Common myeloid progenitor, CD34-positive (primary cell): Measurements from ENCODE around the gene TMEM87B. TPM values are rescaled to one million over a fixed set of nuclear protein-coding genes. Genes with fewer than 3 reads are reported as not detected.

Experiments
- CTCF ChIA-PET: fragments of 350-600 bp; sonication (Branson Sonifier 250); formaldehyde crosslinking; loops from one replicate; lab custom pipeline; 2021; ENCODE audit warnings: antibody characterized with exemption; lab: Charles Lee
- POLR2A ChIA-PET: fragments of 350-600 bp; sonication (Branson Sonifier 250); formaldehyde crosslinking; loops from one replicate; lab custom pipeline; 2021; ENCODE audit warnings: antibody characterized with exemption; lab: Charles Lee
- DNase-seq, 3 donors: peaks; one replicate each; pipeline versions ENCODE4 v3.0.0 to v3.0.0-alpha.2; 2013
- H3K27ac ChIP-seq, 2 experiments: 1 replicate in 1 of 2; 2 replicates in 1 of 2; pipeline ENCODE4 v1.7.0; 2013; ENCODE audit warnings: inconsistent platforms in 2 of 2, low read length in 2 of 2, mild to moderate bottlenecking in 2 of 2, low read depth in 1 of 2, moderate library complexity in 1 of 2; ENCODE audit not compliant: severe bottlenecking in 2 of 2, insufficient read depth in 1 of 2, poor library complexity in 1 of 2
- H3K27me3 ChIP-seq, 5 experiments: replicated peaks in 2 of 5; 1 replicate in 3 of 5; 2 replicates in 2 of 5; pipeline versions ENCODE4 v1.6.1 to v1.7.0; 2013; ENCODE audit warnings: low read length in 4 of 5, mild to moderate bottlenecking in 2 of 5, moderate library complexity in 2 of 5, inconsistent platforms in 1 of 5; ENCODE audit not compliant: insufficient read depth in 5 of 5, control insufficient read depth in 4 of 5
- H3K36me3 ChIP-seq, 4 experiments: 1 replicate in 2 of 4; 2 replicates in 2 of 4; pipeline versions ENCODE4 v1.6.1 to v1.7.0; 2013; ENCODE audit warnings: low read length in 3 of 4, control low read depth in 1 of 4, mild to moderate bottlenecking in 1 of 4; ENCODE audit not compliant: control insufficient read depth in 4 of 4, insufficient read depth in 4 of 4
- H3K4me1 ChIP-seq, 4 experiments: 1 replicate in 3 of 4; 2 replicates in 1 of 4; pipeline versions ENCODE4 v1.6.1 to v1.7.1; 2013; ENCODE audit warnings: low read length in 3 of 4, mild to moderate bottlenecking in 3 of 4, control low read depth in 1 of 4, inconsistent platforms in 1 of 4, moderate library complexity in 1 of 4; ENCODE audit not compliant: control insufficient read depth in 4 of 4, insufficient read depth in 4 of 4; ENCODE audit errors: control extremely low read depth in 1 of 4
- H3K4me3 ChIP-seq, 7 experiments: 1 replicate in 4 of 7; 2 replicates in 3 of 7; pipeline versions ENCODE4 v1.5.1 to v1.7.0; 2013; ENCODE audit warnings: mild to moderate bottlenecking in 7 of 7, low read length in 6 of 7, moderate library complexity in 6 of 7, inconsistent platforms in 2 of 7, low read depth in 2 of 7, control low read depth in 1 of 7; ENCODE audit not compliant: insufficient read depth in 4 of 7, control insufficient read depth in 1 of 7; ENCODE audit errors: extremely low read depth in 1 of 7
- H3K9me3 ChIP-seq, 5 experiments: 1 replicate in 4 of 5; 2 replicates in 1 of 5; pipeline versions ENCODE4 v1.6.1 to v1.7.1; 2013; ENCODE audit warnings: low read length in 4 of 5, mild to moderate bottlenecking in 2 of 5, inconsistent platforms in 1 of 5, low read depth in 1 of 5, moderate library complexity in 1 of 5; ENCODE audit not compliant: control insufficient read depth in 4 of 5, insufficient read depth in 2 of 5; ENCODE audit errors: control extremely low read depth in 1 of 5
- WGBS: methylation state at CpG from one replicate; pipeline ENCODE4 v1.1.5; 2013; ENCODE audit not compliant: insufficient coverage; 5-methylcytosine and 5-hydroxymethylcytosine counted together
- polyA plus RNA-seq: library from polyadenylated mRNA; unstranded; fragments of 120-200 nt; gene quantifications from one replicate; pipeline ENCODE4 v1.2.1, GENCODE V29; 2013

The TMEM87B gene, protein sequence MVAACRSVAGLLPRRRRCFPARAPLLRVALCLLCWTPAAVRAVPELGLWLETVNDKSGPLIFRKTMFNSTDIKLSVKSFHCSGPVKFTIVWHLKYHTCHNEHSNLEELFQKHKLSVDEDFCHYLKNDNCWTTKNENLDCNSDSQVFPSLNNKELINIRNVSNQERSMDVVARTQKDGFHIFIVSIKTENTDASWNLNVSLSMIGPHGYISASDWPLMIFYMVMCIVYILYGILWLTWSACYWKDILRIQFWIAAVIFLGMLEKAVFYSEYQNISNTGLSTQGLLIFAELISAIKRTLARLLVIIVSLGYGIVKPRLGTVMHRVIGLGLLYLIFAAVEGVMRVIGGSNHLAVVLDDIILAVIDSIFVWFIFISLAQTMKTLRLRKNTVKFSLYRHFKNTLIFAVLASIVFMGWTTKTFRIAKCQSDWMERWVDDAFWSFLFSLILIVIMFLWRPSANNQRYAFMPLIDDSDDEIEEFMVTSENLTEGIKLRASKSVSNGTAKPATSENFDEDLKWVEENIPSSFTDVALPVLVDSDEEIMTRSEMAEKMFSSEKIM
- polyA plus RNA-seq, result 23.6 TPM

DNA sequence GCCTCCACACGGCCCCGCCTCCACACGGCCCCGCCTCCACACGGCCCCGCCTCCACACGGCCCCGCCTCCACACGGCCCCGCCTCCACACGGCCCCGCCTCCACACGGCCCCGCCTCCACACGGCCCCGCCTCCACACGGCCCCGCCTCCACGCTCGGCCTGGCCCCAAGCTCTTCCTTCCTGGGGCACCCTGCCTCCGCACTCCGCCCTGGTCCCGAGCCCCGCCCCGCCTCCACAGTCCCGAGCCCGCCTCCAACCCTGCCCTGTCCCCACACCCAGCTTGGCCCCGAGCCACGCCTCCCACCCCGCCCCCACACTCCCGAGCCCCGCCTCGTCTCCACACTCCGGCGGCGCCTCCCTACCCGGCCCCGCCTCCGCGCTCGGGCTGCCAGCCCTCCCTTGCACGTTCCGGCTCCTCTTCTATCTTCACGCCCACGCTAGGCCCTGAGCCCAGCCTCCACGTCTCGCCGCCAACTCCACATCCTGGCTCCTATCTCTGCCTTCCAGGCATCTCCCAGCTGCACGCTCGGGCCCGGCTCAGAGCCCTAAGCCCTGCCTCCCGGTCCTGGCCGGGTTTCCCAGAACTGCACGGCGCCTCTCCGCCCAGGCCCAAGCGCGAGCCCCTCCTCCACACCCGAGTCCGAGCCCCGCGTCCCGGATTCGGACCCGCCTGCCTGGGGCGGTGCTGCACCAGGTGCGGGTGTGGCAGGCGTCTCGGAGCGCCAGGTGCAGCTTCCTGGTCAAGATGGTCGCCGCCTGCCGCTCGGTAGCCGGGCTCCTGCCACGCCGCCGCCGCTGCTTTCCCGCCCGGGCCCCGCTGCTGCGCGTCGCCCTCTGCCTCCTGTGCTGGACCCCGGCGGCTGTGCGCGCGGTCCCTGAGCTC lies at the start of gene TMEM87B:
Gene TMEM87B, plus strand, starts transcription at position 423 of the 883 bp plus-strand sequence. Its CDS starts 323 bp downstream, at position 746.
- Histone ChIP-seq H3K9me3 (no peaks in the 10 kb centered on the region), H3K4me3 (peak within 1 kb of the TSS; percentile 79 to 99 (median 90)), H3K36me3 (peaks cover 0 to 10% (median 1%) of the 10 kb centered on the region in 4 experiments), H3K27me3 (no peaks in the 10 kb centered on the region), H3K4me1 (peaks cover 5 to 37% (median 26%) of the 10 kb centered on the region in 4 experiments), H3K27ac (peak within 1 kb of the TSS; percentile 69 to 87)
- CTCF ChIA-PET, result no interaction called here
- under 1% methylated on average over 72 of the region's 90 CpGs for WGBS
- POLR2A ChIA-PET, result interaction anchor here (0.9 to 1.7 kb wide), 2 partner anchors 12 to 157 kb away, joined by 4 to 6 read pairs; partner anchors contain the start of gene MERTK
- peak; percentile 95 to 98 (median 97) for DNase-seq

DNA sequence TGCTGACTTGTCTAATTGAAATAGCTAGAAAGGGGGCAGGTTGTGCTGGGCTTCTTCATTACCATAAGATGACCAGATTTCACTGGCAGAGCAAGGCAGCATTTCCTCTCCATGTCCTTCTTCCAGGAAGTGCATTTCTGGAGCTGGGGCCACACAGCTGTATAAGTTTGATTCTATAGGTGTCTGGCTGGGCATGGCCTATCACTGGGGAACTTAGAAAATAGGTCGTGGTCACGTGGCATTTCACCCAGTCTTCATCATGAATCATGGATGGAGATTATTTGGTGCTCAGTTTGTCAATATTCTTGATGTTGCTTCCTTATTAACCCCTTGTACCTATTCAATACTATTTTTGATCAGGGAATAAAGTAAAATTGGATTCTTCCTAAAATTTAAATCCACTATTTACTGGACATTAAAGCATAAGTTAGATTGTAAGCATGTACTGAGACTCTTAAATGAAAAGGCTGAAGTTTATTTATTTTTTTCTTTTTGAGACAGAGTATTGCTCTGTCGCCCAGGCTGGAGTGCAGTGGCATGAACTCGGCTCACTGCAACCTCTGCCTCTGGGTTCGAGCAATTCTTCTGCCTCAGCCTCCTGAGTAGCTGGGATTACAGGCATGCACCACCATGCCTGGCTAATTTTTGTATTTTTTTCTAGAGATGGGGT lies 49.5 kb upstream of the TMEM87B start:
- H3K9me3 ChIP-seq, result no peaks in the 10 kb centered on the region
- peaks cover 18 to 47% (median 31%) of the 10 kb centered on the region in 4 experiments for H3K4me1 ChIP-seq
- DNase-seq, result peak in 1 of 3 donors; percentile 5
- no peak overlapping the region for H3K27ac ChIP-seq
- 100% methylated on average over 1 of the region's 5 CpGs for WGBS
- ChIA-PET POLR2A (no interaction called here), CTCF (no interaction called here)
- H3K4me3 ChIP-seq, result no peak overlapping the region
- peaks cover 2 to 25% (median 17%) of the 10 kb centered on the region in 4 experiments for H3K36me3 ChIP-seq
- no peaks in the 10 kb centered on the region for H3K27me3 ChIP-seq

DNA sequence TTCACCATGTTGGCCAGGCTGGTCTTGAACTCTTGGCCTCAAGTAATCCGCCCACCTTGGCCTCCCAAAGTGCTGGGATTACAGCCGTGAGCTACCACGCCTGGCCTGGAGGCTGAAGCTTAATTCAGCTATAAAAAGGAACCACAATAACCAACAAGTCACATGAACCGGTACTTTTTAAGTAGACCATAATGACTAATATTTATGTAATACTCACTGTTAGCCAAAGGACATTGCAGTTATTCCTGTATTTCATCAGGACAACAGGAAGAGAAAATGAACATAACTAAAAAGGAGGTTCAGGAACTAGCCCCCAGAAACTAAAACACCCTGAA lies 49.0 kb upstream of the TMEM87B start:
- Histone ChIP-seq H3K4me3 (no peak overlapping the region), H3K9me3 (no peaks in the 10 kb centered on the region), H3K27ac (no peak overlapping the region), H3K4me1 (peaks cover 13 to 42% (median 26%) of the 10 kb centered on the region in 4 experiments), H3K27me3 (no peaks in the 10 kb centered on the region), H3K36me3 (peaks cover 2 to 30% (median 21%) of the 10 kb centered on the region in 4 experiments)
- WGBS, result no CpG with 5 or more reads among the region's 4 CpGs
- POLR2A ChIA-PET, result no interaction called here
- CTCF ChIA-PET, result no interaction called here
- DNase-seq, result peak in 2 of 3 donors; percentile 39 to 40

DNA sequence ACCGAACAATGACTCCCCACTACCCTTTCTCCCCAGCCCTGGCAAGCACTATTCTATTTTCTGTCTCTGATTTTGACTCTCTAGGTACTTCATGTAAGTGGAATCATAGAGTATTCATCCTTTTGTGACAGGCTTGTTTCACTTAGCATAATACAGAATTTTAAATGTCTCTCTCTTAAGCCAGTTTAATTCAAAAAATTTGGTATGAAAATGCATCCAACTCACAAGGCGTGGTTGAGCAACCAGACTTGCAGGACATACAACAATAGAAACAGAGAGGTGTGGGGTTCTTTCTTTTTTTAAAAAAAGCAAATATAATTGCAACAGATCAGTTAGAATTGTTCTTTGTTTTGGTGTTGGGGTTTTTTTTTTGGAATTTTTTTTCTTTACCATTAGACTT lies 47.6 kb upstream of the TMEM87B start:
- Histone ChIP-seq H3K27me3 (no peaks in the 10 kb centered on the region), H3K9me3 (no peaks in the 10 kb centered on the region), H3K36me3 (peaks cover 2 to 39% (median 28%) of the 10 kb centered on the region in 4 experiments), H3K27ac (no peak overlapping the region), H3K4me1 (peaks cover 1 to 29% (median 15%) of the 10 kb centered on the region in 4 experiments), H3K4me3 (no peak overlapping the region)
- DNase-seq, result no peak
- CTCF ChIA-PET, result no interaction called here
- POLR2A ChIA-PET, result no interaction called here
- no CpG with 5 or more reads among the region's 2 CpGs for WGBS

DNA sequence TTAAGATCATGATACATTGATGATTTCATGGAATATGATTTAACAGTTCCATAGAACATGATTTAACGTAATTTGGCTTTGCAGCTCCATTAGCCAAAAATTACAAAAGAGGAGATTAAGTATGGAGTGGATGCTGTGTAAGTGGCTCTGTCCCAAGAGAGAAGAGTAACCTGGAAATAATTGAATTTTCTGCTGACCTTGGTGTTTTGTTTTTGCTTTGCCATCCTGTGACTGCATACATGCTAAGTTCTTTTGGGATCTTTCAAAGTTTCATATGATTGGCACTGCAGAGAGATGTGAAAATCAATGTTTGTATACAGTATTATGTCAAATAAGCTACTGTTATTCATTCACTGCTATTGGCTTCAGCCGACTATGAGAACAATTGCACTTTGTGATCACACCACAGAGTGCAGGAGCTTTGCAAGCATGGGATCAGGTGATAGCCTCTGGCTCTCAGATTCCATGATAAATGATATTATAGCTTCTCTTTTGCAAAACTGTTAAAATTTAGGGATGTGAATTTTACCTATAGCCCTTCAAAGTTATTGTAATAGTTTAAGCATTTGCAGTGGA lies 46.1 kb upstream of the TMEM87B start:
- ChIA-PET POLR2A (no interaction called here), CTCF (no interaction called here)
- Histone ChIP-seq H3K27ac (no peak overlapping the region), H3K27me3 (no peaks in the 10 kb centered on the region), H3K9me3 (no peaks in the 10 kb centered on the region), H3K36me3 (peaks cover 2 to 40% (median 34%) of the 10 kb centered on the region in 4 experiments), H3K4me3 (no peak overlapping the region), H3K4me1 (peaks cover 0 to 19% (median 13%) of the 10 kb centered on the region in 4 experiments)
- 100% methylated on average over 2 of the region's 2 CpGs for WGBS
- no peak for DNase-seq

DNA sequence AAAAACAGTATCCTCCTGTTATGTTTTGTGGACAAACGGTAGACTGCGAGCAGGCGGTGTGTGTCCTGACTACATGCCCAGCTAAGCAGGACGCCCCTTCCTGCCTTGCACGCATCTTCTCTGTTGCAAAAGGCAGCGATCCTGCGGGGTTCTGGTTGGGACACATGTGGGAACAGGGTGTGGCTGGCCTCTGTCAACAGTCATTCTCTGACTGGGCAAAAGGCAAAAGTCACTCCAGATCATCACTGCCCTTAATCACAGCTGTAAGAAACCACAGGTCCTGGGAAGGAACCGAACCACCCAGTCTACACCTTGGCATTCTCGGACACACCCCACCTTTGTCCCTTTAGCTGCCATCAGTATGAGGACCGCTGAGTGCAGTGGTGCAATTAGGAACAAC lies 44.3 kb upstream of the TMEM87B start:
- Histone ChIP-seq H3K9me3 (no peaks in the 10 kb centered on the region), H3K4me3 (no peak overlapping the region), H3K36me3 (peaks cover 2 to 40% (median 32%) of the 10 kb centered on the region in 4 experiments), H3K27ac (no peak overlapping the region), H3K4me1 (peaks cover 0 to 7% (median 2%) of the 10 kb centered on the region in 4 experiments), H3K27me3 (no peaks in the 10 kb centered on the region)
- DNase-seq, result peak in 1 of 3 donors; percentile 11
- 97% methylated on average over 8 of the region's 10 CpGs for WGBS
- CTCF ChIA-PET, result interaction anchor here (1.6 kb wide), 1 partner anchor 72 kb away, joined by 3 read pairs; no protein-coding TSS in a partner anchor
- POLR2A ChIA-PET, result no interaction called here
